Natural killer cell treated with Interleukin-12 subunit alpha and Interleukin-12 subunit beta and Interleukin-15 and Interleukin-18, amount 100 ng/mL, for 72 hours (primary cell): ENCODE data around the gene AUTS2. TPM values are rescaled to one million over a fixed set of nuclear protein-coding genes. Genes with fewer than 3 reads are reported as not detected.

ENCODE experiments used
- ATAC-seq, 2 donors: fragments of 150-1000 bp; cut with Tn5 transposase in 1 of 2; sonication (Bioruptor Pico), chemical (Tn5 transposase) in 1 of 2; 2 replicates each; pipeline ENCODE4 v1.10.0; 2021
- DNase-seq: peaks from one replicate; pipeline ENCODE4 v3.0.0; 2022; ENCODE audit warnings: low spot score
- H3K27ac Mint-ChIP-seq, 2 donors: 1 replicate in 1 of 2; 2 replicates in 1 of 2; pipeline ENCODE4 v1.8.0; 2022; ENCODE audit warnings: mixed read lengths in 2 of 2, mild to moderate bottlenecking in 1 of 2, moderate library complexity in 1 of 2
- H3K27me3 Mint-ChIP-seq, 2 donors: 1 replicate in 1 of 2; 2 replicates in 1 of 2; pipeline ENCODE4 v1.8.0; 2022; ENCODE audit warnings: mixed read lengths in 2 of 2
- H3K36me3 Mint-ChIP-seq: one replicate; pipeline ENCODE4 v1.8.0; 2022; ENCODE audit warnings: mixed read lengths
- H3K4me1 Mint-ChIP-seq, 2 donors: 1 replicate in 1 of 2; 2 replicates in 1 of 2; pipeline ENCODE4 v1.8.0; 2022; ENCODE audit warnings: low read depth in 2 of 2, mixed read lengths in 2 of 2, mild to moderate bottlenecking in 1 of 2
- H3K4me3 Mint-ChIP-seq: one replicate; pipeline ENCODE4 v1.8.0; 2022; ENCODE audit warnings: mixed read lengths
- H3K9me3 Mint-ChIP-seq: 2 replicates; pipeline ENCODE4 v1.8.0; 2022; ENCODE audit warnings: mixed read lengths
- total RNA-seq, 2 donors: library from RNA; stranded (reverse); gene quantifications; one replicate each; pipeline ENCODE4 v1.2.3, GENCODE V29; 2022

Gene AUTS2
- total RNA-seq, 2 donors from 2014 or later = 14.3 to 43.0 TPM

GRCh38 chr7:69932034-69932628 is 333.9 kb downstream of the AUTS2 start:
- Mint-ChIP-seq H3K27me3 (no peaks in the 10 kb centered on the region), H3K27ac (no peak overlapping the region), H3K9me3 (no peaks in the 10 kb centered on the region), H3K4me3 (no peak overlapping the region), H3K36me3 (no peaks in the 10 kb centered on the region), H3K4me1 (no peaks in the 10 kb centered on the region)
- ATAC-seq = no peak
- no peak for DNase-seq

- ATAC-seq (no peak), DNase-seq (no peak)
- H3K4me1 Mint-ChIP-seq = no peaks in the 10 kb centered on the region
- no peaks in the 10 kb centered on the region for H3K36me3 Mint-ChIP-seq
- no peaks in the 10 kb centered on the region for H3K27me3 Mint-ChIP-seq
- H3K9me3 Mint-ChIP-seq = no peaks in the 10 kb centered on the region
- H3K4me3 Mint-ChIP-seq = no peak overlapping the region
- H3K27ac Mint-ChIP-seq = no peak overlapping the region
These were observed 336.0 kb downstream of the AUTS2 start for GRCh38 chr7:69934144-69934903.

GRCh38 chr7:69935107-69935506 is 336.8 kb downstream of the AUTS2 start:
- Mint-ChIP-seq H3K27ac (no peak overlapping the region), H3K4me3 (no peak overlapping the region), H3K4me1 (peaks cover 0 to under 1% of the 10 kb centered on the region in 2 donors), H3K36me3 (no peaks in the 10 kb centered on the region), H3K27me3 (no peaks in the 10 kb centered on the region), H3K9me3 (no peaks in the 10 kb centered on the region)
- no peak for ATAC-seq
- no peak for DNase-seq

- ATAC-seq = peak in 1 of 2 donors; percentile 56
- DNase-seq = no peak
- H3K27ac Mint-ChIP-seq = no peak overlapping the region
- no peak overlapping the region for H3K4me3 Mint-ChIP-seq
- H3K9me3 Mint-ChIP-seq = no peaks in the 10 kb centered on the region
- H3K36me3 Mint-ChIP-seq = no peaks in the 10 kb centered on the region
- H3K4me1 Mint-ChIP-seq = peaks cover 8 to 13% of the 10 kb centered on the region in 2 donors
- peaks cover 0 to 5% of the 10 kb centered on the region in 2 donors for H3K27me3 Mint-ChIP-seq
These were observed 338.8 kb downstream of the AUTS2 start for GRCh38 chr7:69937097-69937496.

- Mint-ChIP-seq H3K36me3 (no peaks in the 10 kb centered on the region), H3K9me3 (no peaks in the 10 kb centered on the region), H3K4me1 (peaks cover 8 to 13% of the 10 kb centered on the region in 2 donors), H3K4me3 (no peak overlapping the region), H3K27me3 (peaks cover 0 to 5% of the 10 kb centered on the region in 2 donors), H3K27ac (no peak overlapping the region)
- no peak for ATAC-seq
- no peak for DNase-seq
These were observed 341.0 kb downstream of the AUTS2 start for GRCh38 chr7:69939317-69939716.

GRCh38 chr7:69941077-69941651 is 342.9 kb downstream of the AUTS2 start:
- Mint-ChIP-seq H3K9me3 (no peaks in the 10 kb centered on the region), H3K4me3 (no peak overlapping the region), H3K36me3 (no peaks in the 10 kb centered on the region), H3K27ac (no peak overlapping the region), H3K27me3 (peaks cover 0 to 5% of the 10 kb centered on the region in 2 donors), H3K4me1 (peaks cover 8 to 13% of the 10 kb centered on the region in 2 donors)
- no peak for DNase-seq
- no peak for ATAC-seq

- ATAC-seq (no peak), DNase-seq (no peak)
- Mint-ChIP-seq H3K27ac (no peak overlapping the region), H3K27me3 (peaks cover 0 to 5% of the 10 kb centered on the region in 2 donors), H3K9me3 (no peaks in the 10 kb centered on the region), H3K4me1 (peaks cover 8 to 13% of the 10 kb centered on the region in 2 donors), H3K36me3 (no peaks in the 10 kb centered on the region), H3K4me3 (no peak overlapping the region)
These were observed 344.3 kb downstream of the AUTS2 start for GRCh38 chr7:69942573-69942972.

GRCh38 chr7:69946901-69947300 is 348.6 kb downstream of the AUTS2 start:
- H3K9me3 Mint-ChIP-seq = no peaks in the 10 kb centered on the region
- no peaks in the 10 kb centered on the region for H3K4me1 Mint-ChIP-seq
- H3K27ac Mint-ChIP-seq = no peak overlapping the region
- no peak for DNase-seq
- no peak overlapping the region for H3K4me3 Mint-ChIP-seq
- no peaks in the 10 kb centered on the region for H3K36me3 Mint-ChIP-seq
- no peak for ATAC-seq
- no peaks in the 10 kb centered on the region for H3K27me3 Mint-ChIP-seq

GRCh38 chr7:69947998-69948397 is 349.7 kb downstream of the AUTS2 start:
- Mint-ChIP-seq H3K4me1 (no peaks in the 10 kb centered on the region), H3K9me3 (no peaks in the 10 kb centered on the region), H3K27me3 (no peaks in the 10 kb centered on the region), H3K27ac (no peak overlapping the region), H3K36me3 (no peaks in the 10 kb centered on the region), H3K4me3 (no peak overlapping the region)
- DNase-seq (no peak), ATAC-seq (no peak)

GRCh38 chr7:69949122-69949521 is 350.8 kb downstream of the AUTS2 start:
- Mint-ChIP-seq H3K4me3 (no peak overlapping the region), H3K36me3 (no peaks in the 10 kb centered on the region), H3K4me1 (no peaks in the 10 kb centered on the region), H3K9me3 (no peaks in the 10 kb centered on the region), H3K27me3 (no peaks in the 10 kb centered on the region), H3K27ac (no peak overlapping the region)
- DNase-seq (no peak), ATAC-seq (no peak)

- Mint-ChIP-seq H3K36me3 (no peaks in the 10 kb centered on the region), H3K27ac (no peak overlapping the region), H3K27me3 (no peaks in the 10 kb centered on the region), H3K4me1 (no peaks in the 10 kb centered on the region), H3K9me3 (no peaks in the 10 kb centered on the region), H3K4me3 (no peak overlapping the region)
- no peak for ATAC-seq
- DNase-seq = no peak
These were observed 353.2 kb downstream of the AUTS2 start for GRCh38 chr7:69951458-69951857.

GRCh38 chr7:69953136-69954067 is 355.1 kb downstream of the AUTS2 start:
- Mint-ChIP-seq H3K27ac (no peak overlapping the region), H3K4me3 (no peak overlapping the region), H3K9me3 (no peaks in the 10 kb centered on the region), H3K36me3 (no peaks in the 10 kb centered on the region), H3K27me3 (no peaks in the 10 kb centered on the region), H3K4me1 (no peaks in the 10 kb centered on the region)
- DNase-seq = no peak
- no peak for ATAC-seq

- ATAC-seq (no peak), DNase-seq (no peak)
- no peaks in the 10 kb centered on the region for H3K36me3 Mint-ChIP-seq
- H3K4me3 Mint-ChIP-seq = no peak overlapping the region
- H3K27ac Mint-ChIP-seq = no peak overlapping the region
- no peaks in the 10 kb centered on the region for H3K4me1 Mint-ChIP-seq
- H3K9me3 Mint-ChIP-seq = no peaks in the 10 kb centered on the region
- no peaks in the 10 kb centered on the region for H3K27me3 Mint-ChIP-seq
These were observed 358.3 kb downstream of the AUTS2 start for GRCh38 chr7:69956541-69956940.
